Loucy (cell line): ENCODE measurements around the gene CRNKL1.

Source experiments
- H2AFZ ChIP-seq: fragments of 200-600 bp; sonication (generic); 2 replicates; pipeline ENCODE4 v1.6.0; 2016; ENCODE audit warnings: antibody characterized with exemption, mild to moderate bottlenecking, low read length, moderate library complexity
- H3F3A ChIP-seq: fragments of 200-600 bp; 2 replicates; pipeline ENCODE4 v1.6.0; 2016; ENCODE audit warnings: antibody characterized with exemption, low read depth, mild to moderate bottlenecking
- H3K27me3 ChIP-seq: fragments of 200-600 bp; sonication (generic); 2 replicates; pipeline ENCODE4 v1.6.1; 2014; ENCODE audit warnings: low read length, mild to moderate bottlenecking; ENCODE audit not compliant: insufficient read depth, poor library complexity, severe bottlenecking
- H3K36me3 ChIP-seq: fragments of 200-600 bp; sonication (generic); 2 replicates; pipeline ENCODE4 v1.6.1; 2016; ENCODE audit warnings: low read length; ENCODE audit not compliant: insufficient read depth
- H3K4me1 ChIP-seq: fragments of 200-600 bp; sonication (generic); 2 replicates; pipeline ENCODE4 v1.5.1; 2014; ENCODE audit warnings: low read length, mild to moderate bottlenecking; ENCODE audit not compliant: insufficient read depth, poor library complexity, severe bottlenecking
- H3K4me2 ChIP-seq: fragments of 200-600 bp; sonication (generic); 2 replicates; pipeline ENCODE4 v1.6.0; 2014; ENCODE audit warnings: antibody characterized with exemption, low read length, low read depth, mild to moderate bottlenecking; ENCODE audit not compliant: poor library complexity, severe bottlenecking
- H3K4me3 ChIP-seq: fragments of 200-600 bp; sonication (generic); 2 replicates; pipeline ENCODE4 v1.5.1; 2014; ENCODE audit warnings: low read length, mild to moderate bottlenecking, mixed read lengths; ENCODE audit not compliant: poor library complexity, severe bottlenecking
- H3K79me2 ChIP-seq: fragments of 200-600 bp; sonication (generic); 2 replicates; pipeline ENCODE4 v1.6.1; 2014; ENCODE audit warnings: low read length; ENCODE audit not compliant: insufficient read depth
- H3K9ac ChIP-seq: fragments of 200-600 bp; sonication (generic); 2 replicates; pipeline ENCODE4 v1.6.0; 2014; ENCODE audit warnings: mild to moderate bottlenecking, low read depth, low read length, moderate library complexity; ENCODE audit not compliant: poor library complexity, severe bottlenecking
- H3K9me2 ChIP-seq: fragments of 200-600 bp; sonication (generic); replicated peaks from 2 replicates; pipeline ENCODE4 v1.6.1; 2016; ENCODE audit warnings: low read depth, low read length, mixed read lengths
- H3K9me3 ChIP-seq: fragments of 200-600 bp; sonication (generic); 2 replicates; pipeline ENCODE4 v1.6.1; 2014; ENCODE audit warnings: mild to moderate bottlenecking, antibody characterized with exemption, low read length, low read depth; ENCODE audit not compliant: insufficient read depth
- H4K20me1 ChIP-seq: fragments of 200-600 bp; sonication (generic); 2 replicates; pipeline ENCODE4 v1.6.0; 2014; ENCODE audit warnings: antibody characterized with exemption, low read length, mild to moderate bottlenecking; ENCODE audit not compliant: insufficient read depth, poor library complexity, severe bottlenecking
- CTCF ChIP-seq: fragments of 200-600 bp; sonication (generic); conservative IDR thresholded peaks from 2 replicates; pipeline ENCODE4 v1.5.1; 2014; ENCODE audit warnings: mild to moderate bottlenecking, antibody characterized with exemption, low read length
- EZH2phosphoT487 ChIP-seq: fragments of 200-600 bp; IDR thresholded peaks from 2 replicates; pipeline ENCODE4 v1.6.1; 2018; ENCODE audit warnings: antibody characterized with exemption, mild to moderate bottlenecking, moderate library complexity, borderline replicate concordance

CRNKL1 gene

DNA sequence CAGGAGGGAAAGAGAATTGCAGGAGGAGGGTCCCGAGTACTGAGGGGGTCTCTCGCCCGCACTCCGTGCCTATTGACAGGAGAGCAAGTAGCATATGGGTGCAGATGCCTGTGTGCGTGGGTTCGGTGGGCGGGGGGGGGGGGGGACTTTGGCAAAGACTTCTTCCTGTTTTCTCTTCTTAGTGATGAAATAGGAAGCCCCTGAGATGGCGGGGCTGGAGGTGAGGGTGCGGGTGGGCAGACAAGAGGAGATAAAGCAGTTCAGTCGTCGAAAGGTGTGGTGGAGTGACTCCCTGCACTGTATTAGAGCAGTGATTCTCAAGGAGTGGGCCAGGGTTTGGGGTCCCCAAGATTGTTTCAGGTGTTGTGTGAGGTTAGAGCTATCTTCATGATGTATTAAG lies 31.4 kb downstream of the CRNKL1 start:
- H3K79me2 ChIP-seq = peaks cover 88% of the 10 kb centered on the region
- H2AFZ ChIP-seq = no peak overlapping the region
- H3K9me2 ChIP-seq = no peaks in the 10 kb centered on the region
- no peak for TF ChIP-seq EZH2phosphoT487
- TF ChIP-seq CTCF = no peak
- peaks cover 5% of the 10 kb centered on the region; the same call in 1 of the 2 replicates for H3K36me3 ChIP-seq
- peaks cover 54% of the 10 kb centered on the region for H3K4me1 ChIP-seq
- no peaks in the 10 kb centered on the region for H3F3A ChIP-seq
- peak overlapping the region; percentile 86 for H3K9ac ChIP-seq
- peak overlapping the region; percentile 89 for H3K4me2 ChIP-seq
- H3K27me3 ChIP-seq = no peaks in the 10 kb centered on the region
- peaks cover 59% of the 10 kb centered on the region for H4K20me1 ChIP-seq
- H3K4me3 ChIP-seq = peak overlapping the region; percentile 94
- no peaks in the 10 kb centered on the region for H3K9me3 ChIP-seq

- Histone ChIP-seq H3K9me2 (no peaks in the 10 kb centered on the region), H3K36me3 (no peaks in the 10 kb centered on the region; the same call in 1 of the 2 replicates), H2AFZ (no peak overlapping the region), H3K9ac (peak overlapping the region; percentile 86), H3K4me3 (peak overlapping the region; percentile 94), H3K4me1 (peaks cover 54% of the 10 kb centered on the region), H3K79me2 (peaks cover 70% of the 10 kb centered on the region), H3K4me2 (peak overlapping the region; percentile 89), H3K9me3 (no peaks in the 10 kb centered on the region), H4K20me1 (peaks cover 50% of the 10 kb centered on the region), H3F3A (no peaks in the 10 kb centered on the region), H3K27me3 (no peaks in the 10 kb centered on the region)
- TF ChIP-seq EZH2phosphoT487 (no peak), CTCF (no peak)
These were observed 33.1 kb downstream of the CRNKL1 start for GRCh38 chr20:20019123-20019522.

DNA sequence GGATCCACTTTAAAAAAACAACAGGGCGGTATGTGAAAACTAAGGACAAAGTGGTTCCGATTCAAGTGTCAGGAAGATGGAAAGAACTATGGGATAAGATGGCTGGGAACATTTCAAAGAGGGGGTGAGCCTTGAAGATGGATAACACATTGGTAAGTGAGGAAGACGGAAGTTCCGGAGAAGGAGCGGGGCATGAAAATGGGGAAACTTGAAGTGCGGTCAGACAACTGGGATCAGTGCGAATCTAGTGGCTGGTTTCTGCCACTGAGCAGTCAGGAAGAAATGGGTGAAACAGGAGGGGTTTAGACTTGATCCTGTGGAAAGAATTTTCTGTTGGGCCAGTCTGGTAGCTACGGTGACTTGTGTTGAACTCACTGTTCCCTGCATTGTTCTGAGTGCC lies 33.9 kb downstream of the CRNKL1 start:
- H3K27me3 ChIP-seq = no peaks in the 10 kb centered on the region
- H3K9me3 ChIP-seq = no peaks in the 10 kb centered on the region
- H3K4me2 ChIP-seq = peak overlapping the region; percentile 89
- no peaks in the 10 kb centered on the region; the same call in 1 of the 2 replicates for H3K36me3 ChIP-seq
- H4K20me1 ChIP-seq = peaks cover 43% of the 10 kb centered on the region
- no peaks in the 10 kb centered on the region for H3K9me2 ChIP-seq
- H3K4me1 ChIP-seq = peaks cover 52% of the 10 kb centered on the region
- no peak overlapping the region for H2AFZ ChIP-seq
- H3K4me3 ChIP-seq = peak overlapping the region; percentile 94
- peak overlapping the region; percentile 86 for H3K9ac ChIP-seq
- H3K79me2 ChIP-seq = peaks cover 62% of the 10 kb centered on the region
- TF ChIP-seq EZH2phosphoT487 (no peak), CTCF (no peak)
- no peaks in the 10 kb centered on the region for H3F3A ChIP-seq
